Left ventricle myocardium inferior (tissue), 1 donor: Measurements from ENCODE around the gene DCLK2. TPM values are rescaled to one million over a fixed set of nuclear protein-coding genes. Genes with fewer than 3 reads are reported as not detected.

ENCODE experiments used
- DNase-seq: peaks from one replicate; pipeline ENCODE4 v3.0.0-alpha.2; 2020
- H3K27ac ChIP-seq: fragments of 200-600 bp; replicated peaks from 2 replicates; pipeline ENCODE4 v1.8.0; 2021
- H3K27me3 ChIP-seq: fragments of 200-600 bp; 2 replicates; pipeline ENCODE4 v1.8.0; 2021; ENCODE audit warnings: low read depth
- H3K36me3 ChIP-seq: fragments of 200-600 bp; 2 replicates; pipeline ENCODE4 v1.8.0; 2021
- H3K4me1 ChIP-seq: fragments of 200-600 bp; 2 replicates; pipeline ENCODE4 v1.8.0; 2021
- H3K4me3 ChIP-seq: fragments of 200-600 bp; 2 replicates; pipeline ENCODE4 v1.8.0; 2021; ENCODE audit warnings: mild to moderate bottlenecking, moderate library complexity
- H3K9me3 ChIP-seq: fragments of 200-600 bp; replicated peaks from 2 replicates; pipeline ENCODE4 v1.8.0; 2021
- intact Hi-C: fragments of 100-400 bp; cut with micrococcal nuclease; formaldehyde crosslinking; loops from one replicate; pipeline ENCODE4 v1.11.0; 2022
- total RNA-seq: library from RNA; stranded (reverse); fragmentation: NEBNext Ultra II Directional; extraction: Animal tissue kit (Norgen Biotek cat#: 25700); gene quantifications from one replicate; pipeline ENCODE4 v1.2.1, GENCODE V29; 2021
- TF ChIP-seq, protein P1 (sequence below): fragments of 200-600 bp; IDR thresholded peaks from 2 replicates; pipeline ENCODE4 v1.8.0; 2021; ENCODE audit warnings: antibody characterized with exemption, mild to moderate bottlenecking, borderline replicate concordance
- donor health status: DM: no; HTN: yes; CAD: no; lungs with severe emphysema.

Gene DCLK2
- total RNA-seq, 1 donor from 2014 or later, result 21.9 TPM

DNA sequence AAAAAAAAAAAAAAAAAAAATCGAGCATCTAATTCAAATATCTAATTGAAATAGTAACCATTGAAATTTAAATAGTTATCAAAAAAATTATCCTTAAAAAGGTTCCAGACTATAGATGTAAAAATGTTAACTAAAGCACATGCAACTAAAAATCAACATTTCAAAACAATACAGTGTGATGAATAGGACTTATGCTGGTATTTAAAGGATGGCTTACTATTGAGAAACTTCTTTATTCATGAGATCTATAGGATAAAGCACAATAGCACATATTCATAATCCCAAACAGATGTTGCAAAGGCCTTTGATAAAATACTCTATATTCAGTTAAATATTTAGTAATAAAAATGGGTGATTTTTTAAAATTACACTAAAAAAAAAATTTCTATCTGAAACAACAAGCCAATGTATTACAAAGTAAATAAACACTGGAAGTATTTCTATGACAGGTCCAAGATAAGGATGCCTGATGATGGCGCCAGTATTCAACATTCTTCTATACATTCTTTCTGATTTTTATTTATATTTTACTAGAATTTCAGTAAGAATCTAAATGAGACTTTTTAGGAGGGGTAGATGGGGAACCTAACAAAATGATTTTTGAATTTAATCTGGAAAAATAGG lies 26.3 kb downstream of the DCLK2 start:
- Histone ChIP-seq H3K27me3 (no peaks in the 10 kb centered on the region), H3K4me1 (no peaks in the 10 kb centered on the region), H3K4me3 (no peak overlapping the region), H3K9me3 (no peaks in the 10 kb centered on the region), H3K27ac (no peak overlapping the region), H3K36me3 (no peaks in the 10 kb centered on the region)
- intact Hi-C loops, result no loop called here
- TF ChIP-seq, protein P1, sequence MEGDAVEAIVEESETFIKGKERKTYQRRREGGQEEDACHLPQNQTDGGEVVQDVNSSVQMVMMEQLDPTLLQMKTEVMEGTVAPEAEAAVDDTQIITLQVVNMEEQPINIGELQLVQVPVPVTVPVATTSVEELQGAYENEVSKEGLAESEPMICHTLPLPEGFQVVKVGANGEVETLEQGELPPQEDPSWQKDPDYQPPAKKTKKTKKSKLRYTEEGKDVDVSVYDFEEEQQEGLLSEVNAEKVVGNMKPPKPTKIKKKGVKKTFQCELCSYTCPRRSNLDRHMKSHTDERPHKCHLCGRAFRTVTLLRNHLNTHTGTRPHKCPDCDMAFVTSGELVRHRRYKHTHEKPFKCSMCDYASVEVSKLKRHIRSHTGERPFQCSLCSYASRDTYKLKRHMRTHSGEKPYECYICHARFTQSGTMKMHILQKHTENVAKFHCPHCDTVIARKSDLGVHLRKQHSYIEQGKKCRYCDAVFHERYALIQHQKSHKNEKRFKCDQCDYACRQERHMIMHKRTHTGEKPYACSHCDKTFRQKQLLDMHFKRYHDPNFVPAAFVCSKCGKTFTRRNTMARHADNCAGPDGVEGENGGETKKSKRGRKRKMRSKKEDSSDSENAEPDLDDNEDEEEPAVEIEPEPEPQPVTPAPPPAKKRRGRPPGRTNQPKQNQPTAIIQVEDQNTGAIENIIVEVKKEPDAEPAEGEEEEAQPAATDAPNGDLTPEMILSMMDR, result no peak
- DNase-seq, result no peak

DNA sequence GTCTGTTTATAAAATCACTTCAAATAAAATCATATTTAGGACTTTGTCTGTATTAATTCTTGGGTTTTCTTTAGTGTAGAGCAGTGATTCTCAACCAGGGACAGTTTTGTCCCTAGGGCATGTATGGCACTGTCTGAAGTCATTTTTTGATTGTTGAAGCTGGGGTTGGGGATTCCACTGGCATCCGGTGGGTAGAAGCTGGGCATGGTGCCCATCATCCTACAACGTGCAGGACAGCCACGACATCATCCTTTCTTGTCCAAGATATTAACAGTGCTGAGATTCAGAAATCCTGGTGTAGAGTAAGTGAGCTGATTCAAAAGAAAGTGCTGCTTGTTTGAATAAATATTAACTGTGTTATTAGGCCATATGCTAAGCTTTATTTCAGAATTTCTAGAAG lies 28.6 kb downstream of the DCLK2 start:
- intact Hi-C loops, result no loop called here

DNA sequence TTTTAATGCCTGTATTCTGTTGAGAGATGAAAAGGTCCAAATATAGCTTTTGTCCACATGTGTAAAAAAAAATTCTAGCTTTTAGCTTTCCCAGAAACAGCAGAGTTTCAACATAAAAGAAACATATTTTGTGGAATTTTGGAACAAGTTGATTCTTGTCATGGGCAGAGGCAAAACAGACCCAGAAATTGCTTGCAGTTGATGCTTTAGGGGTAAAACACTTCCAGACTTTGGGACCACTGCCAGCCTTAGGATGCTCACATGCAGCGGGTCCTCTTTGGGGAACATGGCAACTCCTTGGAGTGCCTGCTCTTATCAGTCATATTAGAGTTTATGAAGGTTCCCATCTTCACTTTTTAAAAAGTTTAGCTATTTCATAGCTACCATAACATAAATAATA lies 30.4 kb downstream of the DCLK2 start:
- Histone ChIP-seq H3K4me1 (no peaks in the 10 kb centered on the region), H3K9me3 (peaks cover 30% of the 10 kb centered on the region), H3K27me3 (no peaks in the 10 kb centered on the region), H3K4me3 (no peak overlapping the region), H3K27ac (no peak overlapping the region), H3K36me3 (no peaks in the 10 kb centered on the region)
- TF ChIP-seq, protein P1, result no peak
- intact Hi-C loops, result no loop called here
- DNase-seq, result no peak

More for the DNA sequence above, 28.6 kb downstream of the DCLK2 start:
- Histone ChIP-seq H3K4me1 (no peaks in the 10 kb centered on the region), H3K9me3 (peaks cover 14% of the 10 kb centered on the region), H3K27ac (no peak overlapping the region), H3K36me3 (no peaks in the 10 kb centered on the region), H3K4me3 (no peak overlapping the region), H3K27me3 (no peaks in the 10 kb centered on the region)
- TF ChIP-seq, protein P1, result no peak
- no peak for DNase-seq

DNA sequence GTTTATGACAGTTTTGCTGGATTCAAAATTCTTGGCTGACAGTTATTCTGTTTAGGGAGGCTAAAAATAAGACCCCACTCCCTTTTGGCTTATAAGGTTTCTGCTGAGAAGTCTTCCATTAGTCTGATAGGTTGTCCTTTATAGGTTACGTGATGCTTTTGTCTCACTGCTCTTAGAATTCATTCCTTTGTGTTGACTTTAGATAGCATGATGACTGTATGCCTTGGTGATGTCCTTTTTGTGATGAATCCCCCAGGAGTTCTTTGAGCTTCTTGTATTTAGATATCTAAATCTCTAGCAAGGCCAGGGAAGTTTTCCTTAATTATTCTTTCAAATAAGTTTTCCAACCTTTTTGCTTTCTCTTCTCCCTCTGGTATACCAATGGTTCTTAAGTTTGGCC lies 36.4 kb downstream of the DCLK2 start:
- TF ChIP-seq, protein P1, result no peak
- intact Hi-C loops, result no loop called here
- Histone ChIP-seq H3K36me3 (no peaks in the 10 kb centered on the region), H3K4me3 (no peak overlapping the region), H3K9me3 (peaks cover 46% of the 10 kb centered on the region), H3K27me3 (no peaks in the 10 kb centered on the region), H3K4me1 (peaks cover 28% of the 10 kb centered on the region), H3K27ac (no peak overlapping the region)
- DNase-seq, result no peak

DNA sequence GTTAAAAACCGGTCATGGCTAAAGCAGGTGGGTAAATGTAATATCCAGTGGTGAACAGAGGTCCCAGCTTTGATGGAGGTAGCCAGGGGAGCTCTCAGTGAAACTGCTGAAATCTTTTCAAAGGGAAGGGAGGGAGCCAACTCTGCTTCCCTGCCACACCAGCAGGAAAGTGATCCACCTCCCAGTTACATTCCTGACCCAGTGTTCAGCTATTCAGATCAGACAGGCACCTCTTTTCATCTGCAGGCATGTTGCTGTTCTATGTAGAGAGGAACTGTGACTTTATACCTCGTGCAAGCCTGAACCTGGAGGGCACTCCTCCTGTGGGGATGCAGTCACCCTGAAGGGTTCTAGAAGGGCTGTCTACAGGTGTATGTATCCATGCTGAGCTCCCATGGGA lies 37.6 kb downstream of the DCLK2 start:
- Histone ChIP-seq H3K4me1 (peaks cover 35% of the 10 kb centered on the region), H3K4me3 (no peak overlapping the region), H3K27me3 (no peaks in the 10 kb centered on the region), H3K27ac (peak overlapping the region; percentile 20), H3K36me3 (no peaks in the 10 kb centered on the region), H3K9me3 (peaks cover 40% of the 10 kb centered on the region)
- no peak for DNase-seq
- TF ChIP-seq, protein P1, result no peak
- intact Hi-C loops, result no loop called here
